Measurements from ENCODE around the gene ZFP64. TPM values are rescaled to one million over a fixed set of nuclear protein-coding genes. Genes with fewer than 3 reads are reported as not detected.

The ZFP64 gene
- total RNA-seq, 2 donors from 2014 or later, result 17.3 to 19.1 TPM

- Histone ChIP-seq H3K9me3 (no peaks in the 10 kb centered on the region), H3K27me3 (peaks cover 26% of the 10 kb centered on the region), H3K4me1 (peaks cover 9% of the 10 kb centered on the region), H3K36me3 (no peaks in the 10 kb centered on the region), H3K27ac (no peak overlapping the region), H3K9ac (ENCODE audit: low read depth in 2 of 2, low read length in 2 of 2) (no peak overlapping the region), H3K4me3 (peak overlapping the region; percentile 28)
- TF ChIP-seq, protein P1, sequence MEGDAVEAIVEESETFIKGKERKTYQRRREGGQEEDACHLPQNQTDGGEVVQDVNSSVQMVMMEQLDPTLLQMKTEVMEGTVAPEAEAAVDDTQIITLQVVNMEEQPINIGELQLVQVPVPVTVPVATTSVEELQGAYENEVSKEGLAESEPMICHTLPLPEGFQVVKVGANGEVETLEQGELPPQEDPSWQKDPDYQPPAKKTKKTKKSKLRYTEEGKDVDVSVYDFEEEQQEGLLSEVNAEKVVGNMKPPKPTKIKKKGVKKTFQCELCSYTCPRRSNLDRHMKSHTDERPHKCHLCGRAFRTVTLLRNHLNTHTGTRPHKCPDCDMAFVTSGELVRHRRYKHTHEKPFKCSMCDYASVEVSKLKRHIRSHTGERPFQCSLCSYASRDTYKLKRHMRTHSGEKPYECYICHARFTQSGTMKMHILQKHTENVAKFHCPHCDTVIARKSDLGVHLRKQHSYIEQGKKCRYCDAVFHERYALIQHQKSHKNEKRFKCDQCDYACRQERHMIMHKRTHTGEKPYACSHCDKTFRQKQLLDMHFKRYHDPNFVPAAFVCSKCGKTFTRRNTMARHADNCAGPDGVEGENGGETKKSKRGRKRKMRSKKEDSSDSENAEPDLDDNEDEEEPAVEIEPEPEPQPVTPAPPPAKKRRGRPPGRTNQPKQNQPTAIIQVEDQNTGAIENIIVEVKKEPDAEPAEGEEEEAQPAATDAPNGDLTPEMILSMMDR (IDR thresholded peaks at IDR 0.05), result no peak
- intact Hi-C loops (cut with DNase I), result no loop called here
- DNase-seq, result no peak
Measured at GRCh38 chr20:52103913-52104545, 87.5 kb downstream of the ZFP64 start.

GRCh38 chr20:52103335-52103912, 88.2 kb downstream of the ZFP64 start:
- no peak overlapping the region for H3K4me3 ChIP-seq
- H3K27me3 ChIP-seq, result peaks cover 26% of the 10 kb centered on the region
- H3K9ac ChIP-seq (ENCODE audit: low read depth in 2 of 2, low read length in 2 of 2), result no peak overlapping the region
- no peaks in the 10 kb centered on the region for H3K9me3 ChIP-seq
- H3K36me3 ChIP-seq, result no peaks in the 10 kb centered on the region
- peaks cover 9% of the 10 kb centered on the region for H3K4me1 ChIP-seq
- no peak overlapping the region for H3K27ac ChIP-seq
- no peak for DNase-seq
- TF ChIP-seq, protein P1 (IDR thresholded peaks at IDR 0.05), result no peak
- intact Hi-C loops (cut with DNase I), result no loop called here

DNA sequence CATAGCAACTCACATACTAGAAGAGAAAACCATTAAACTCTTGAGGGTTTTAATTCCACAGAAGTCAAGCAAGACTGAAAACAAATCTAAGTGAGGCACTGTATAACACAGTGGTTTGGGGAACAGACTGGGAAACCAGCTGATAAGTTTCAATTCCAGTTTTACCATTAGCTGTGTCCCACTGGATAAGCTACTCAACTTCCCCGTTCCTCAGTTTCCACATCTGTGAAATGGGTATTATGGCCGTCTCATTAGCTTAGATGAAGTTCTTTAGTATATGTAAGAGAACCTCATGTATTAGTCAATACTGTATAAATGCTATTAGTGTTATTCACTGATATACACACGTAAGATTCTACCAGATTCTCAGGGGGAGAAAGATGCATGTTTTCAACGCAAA, 89.0 kb downstream of the ZFP64 start:
- TF ChIP-seq, protein P1 (IDR thresholded peaks at IDR 0.05), result no peak
- H3K4me3 ChIP-seq, result no peak overlapping the region
- H3K27ac ChIP-seq, result no peak overlapping the region
- no peak overlapping the region for H3K9ac ChIP-seq (ENCODE audit: low read depth in 2 of 2, low read length in 2 of 2)
- H3K9me3 ChIP-seq, result no peaks in the 10 kb centered on the region
- DNase-seq, result no peak
- peaks cover 9% of the 10 kb centered on the region for H3K4me1 ChIP-seq
- H3K36me3 ChIP-seq, result no peaks in the 10 kb centered on the region
- intact Hi-C loops (cut with DNase I), result no loop called here
- H3K27me3 ChIP-seq, result peaks cover 26% of the 10 kb centered on the region

DNA sequence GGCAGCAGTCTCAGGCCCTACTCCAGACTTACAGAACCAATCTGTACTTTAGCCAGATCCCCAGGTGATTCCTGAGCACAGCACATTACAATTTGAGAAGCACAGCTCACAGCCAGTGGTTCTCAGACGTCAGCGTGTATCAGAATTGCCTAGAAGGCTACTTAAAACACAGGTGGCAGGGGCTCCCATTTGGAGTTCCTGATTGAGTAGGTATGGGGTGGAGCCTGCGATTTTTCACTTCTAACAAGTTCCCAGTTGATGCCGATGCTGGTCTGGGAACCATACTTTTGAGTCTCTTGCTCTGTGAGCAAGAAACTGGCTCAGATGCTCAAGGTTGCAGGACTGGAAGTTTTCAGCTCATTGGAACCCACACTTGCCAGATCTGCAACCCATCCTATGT, 89.5 kb downstream of the ZFP64 start:
- peaks cover 26% of the 10 kb centered on the region for H3K27me3 ChIP-seq
- no peak for DNase-seq
- intact Hi-C loops (cut with DNase I), result no loop called here
- no peaks in the 10 kb centered on the region for H3K9me3 ChIP-seq
- no peak overlapping the region for H3K27ac ChIP-seq
- no peaks in the 10 kb centered on the region for H3K36me3 ChIP-seq
- no peak overlapping the region for H3K9ac ChIP-seq (ENCODE audit: low read depth in 2 of 2, low read length in 2 of 2)
- H3K4me3 ChIP-seq, result no peak overlapping the region
- TF ChIP-seq, protein P1 (IDR thresholded peaks at IDR 0.05), result no peak
- H3K4me1 ChIP-seq, result peaks cover 9% of the 10 kb centered on the region
